NOMO-1 (cell line): ENCODE measurements around the gene KIF21A.

ENCODE experiments used
- DNase-seq, 2 experiments: peaks; one replicate each; lab custom pipeline; 2025; ENCODE audit not compliant: unreplicated experiment in 2 of 2; lab: John Stamatoyannopoulos, UW

The KIF21A gene

GRCh38 chr12:39440781-39441180 is 2.1 kb downstream of the KIF21A start:
- DNase-seq = no peak

GRCh38 chr12:39440101-39440500 is 2.8 kb downstream of the KIF21A start:
- DNase-seq = no peak

GRCh38 chr12:39435531-39435930 is 7.4 kb downstream of the KIF21A start:
- DNase-seq = no peak

GRCh38 chr12:39431797-39432196 is 11.1 kb downstream of the KIF21A start:
- DNase-seq = no peak

- no peak for DNase-seq
These were observed 11.7 kb downstream of the KIF21A start for GRCh38 chr12:39431002-39431796.

GRCh38 chr12:39429809-39430208 is 13.1 kb downstream of the KIF21A start:
- no peak for DNase-seq

- DNase-seq = no peak
These were observed 15.5 kb downstream of the KIF21A start for GRCh38 chr12:39427360-39427808.

- no peak for DNase-seq
These were observed 16.2 kb downstream of the KIF21A start for GRCh38 chr12:39426636-39427240.

GRCh38 chr12:39420043-39420442 is 22.9 kb downstream of the KIF21A start:
- DNase-seq = no peak

- no peak for DNase-seq
These were observed 23.4 kb downstream of the KIF21A start for GRCh38 chr12:39419471-39419870.

GRCh38 chr12:39417916-39418315 is 25.0 kb downstream of the KIF21A start:
- no peak for DNase-seq

GRCh38 chr12:39413836-39414771 is 28.8 kb downstream of the KIF21A start:
- no peak for DNase-seq

- no peak for DNase-seq
These were observed 30.7 kb downstream of the KIF21A start for GRCh38 chr12:39412210-39412609.

GRCh38 chr12:39406262-39406661 is 36.7 kb downstream of the KIF21A start:
- no peak for DNase-seq

GRCh38 chr12:39405580-39405979 is 37.3 kb downstream of the KIF21A start:
- no peak for DNase-seq

- no peak for DNase-seq
These were observed 38.9 kb downstream of the KIF21A start for GRCh38 chr12:39404000-39404399.

GRCh38 chr12:39403376-39403775 is 39.5 kb downstream of the KIF21A start:
- DNase-seq = no peak

- no peak for DNase-seq
These were observed 40.0 kb downstream of the KIF21A start for GRCh38 chr12:39402922-39403321.

- peak in 1 of 2 experiments; percentile 20 for DNase-seq
These were observed 41.5 kb downstream of the KIF21A start for GRCh38 chr12:39401459-39401858.

GRCh38 chr12:39395866-39396265 is 47.1 kb downstream of the KIF21A start:
- no peak for DNase-seq

GRCh38 chr12:39393890-39394289 is 49.0 kb downstream of the KIF21A start:
- DNase-seq = no peak
